8988T (cell line): ENCODE measurements around the gene HOXD4.

ENCODE experiments used
- DNase-seq: peaks from one replicate; pipeline ENCODE4 v3.0.0; 2011

HOXD4 gene

DNA sequence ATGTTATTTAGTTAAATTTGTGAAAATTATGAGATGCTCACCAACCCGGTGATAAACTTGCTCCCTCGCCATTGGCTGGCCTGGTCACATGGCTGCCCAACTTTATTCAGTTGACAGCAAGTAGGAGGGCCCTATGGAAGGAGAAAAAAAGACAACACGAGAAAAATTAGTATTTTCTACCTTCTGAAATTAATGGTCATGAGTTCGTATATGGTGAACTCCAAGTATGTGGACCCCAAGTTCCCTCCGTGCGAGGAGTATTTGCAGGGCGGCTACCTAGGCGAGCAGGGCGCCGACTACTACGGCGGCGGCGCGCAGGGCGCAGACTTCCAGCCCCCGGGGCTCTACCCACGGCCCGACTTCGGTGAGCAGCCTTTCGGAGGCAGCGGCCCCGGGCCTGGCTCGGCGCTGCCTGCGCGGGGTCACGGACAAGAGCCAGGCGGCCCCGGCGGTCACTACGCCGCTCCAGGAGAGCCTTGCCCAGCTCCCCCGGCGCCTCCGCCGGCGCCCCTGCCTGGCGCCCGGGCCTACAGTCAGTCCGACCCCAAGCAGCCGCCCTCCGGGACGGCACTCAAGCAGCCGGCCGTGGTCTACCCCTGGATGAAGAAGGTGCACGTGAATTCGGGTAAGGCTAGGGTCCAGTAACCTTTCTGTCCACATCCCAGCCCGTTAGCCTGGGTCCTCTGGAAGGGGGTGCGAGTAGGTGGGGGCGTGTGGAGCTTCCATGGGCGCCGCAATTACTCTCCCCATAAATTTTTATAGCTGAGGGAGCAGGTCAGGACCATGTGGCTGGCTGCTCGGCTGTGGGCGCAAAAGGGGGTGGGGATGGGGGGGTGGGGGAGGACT is at the start of gene HOXD4:
Gene HOXD4 (plus strand): TSS at position 109 of the 846 bp plus-strand sequence. CDS start 84 bp downstream, at position 193.
- DNase-seq = no peak

DNA sequence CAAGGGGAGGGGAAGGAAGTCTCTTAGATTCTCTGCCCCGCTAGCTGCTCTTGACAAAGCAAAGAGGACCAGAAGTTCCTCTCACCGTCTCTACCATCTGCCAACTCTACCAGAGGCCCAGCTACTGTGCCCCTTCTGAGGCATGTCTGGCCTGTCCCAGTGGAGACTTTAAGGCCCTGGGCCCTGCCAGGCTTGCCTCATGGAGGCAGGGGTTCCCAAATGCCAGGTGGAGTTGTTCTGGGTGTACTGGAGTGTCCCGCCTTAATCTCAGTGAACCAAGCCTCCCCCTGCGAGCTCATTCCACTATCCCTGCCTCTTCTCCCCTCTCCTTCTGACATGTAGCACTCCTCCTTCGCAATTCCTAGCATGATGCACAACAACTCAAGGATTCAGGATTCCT is 49.5 kb upstream of the HOXD4 start:
- DNase-seq = no peak

- no peak for DNase-seq
Observed at GRCh38 chr2:176102309-176102866, 49.0 kb upstream of the HOXD4 start.

- no peak for DNase-seq
Observed at GRCh38 chr2:176103194-176103593, 48.2 kb upstream of the HOXD4 start.

DNA sequence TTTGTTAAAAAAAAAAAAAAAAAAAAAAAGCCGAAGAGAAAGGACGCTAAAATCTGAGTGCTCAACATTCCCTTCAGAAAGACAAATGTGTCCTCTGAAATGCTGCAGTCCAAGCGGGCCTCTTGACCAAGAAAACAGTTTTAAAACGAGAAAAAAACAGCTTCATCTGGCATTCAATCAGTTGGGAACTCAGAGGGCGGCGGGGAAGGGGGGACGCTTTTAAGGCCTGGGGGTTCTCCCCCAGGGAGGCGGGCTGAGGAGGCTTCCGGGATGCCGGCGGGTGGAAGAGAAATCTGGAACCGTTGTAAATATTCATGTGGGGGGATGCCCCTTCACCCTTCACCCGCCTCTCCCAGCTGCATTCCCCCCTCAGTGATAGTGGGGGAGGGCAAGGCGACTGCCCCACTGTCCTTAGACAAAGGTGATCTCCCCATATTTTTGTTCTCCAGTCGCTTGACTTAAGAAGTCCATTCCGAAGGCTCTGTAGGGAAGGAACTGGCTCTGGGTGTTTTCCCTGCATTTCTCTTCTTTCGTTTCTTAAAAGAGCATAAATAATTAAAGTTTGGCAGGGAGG is 47.5 kb upstream of the HOXD4 start:
- no peak for DNase-seq

GRCh38 chr2:176104316-176105077 is 46.9 kb upstream of the HOXD4 start:
- no peak for DNase-seq

DNA sequence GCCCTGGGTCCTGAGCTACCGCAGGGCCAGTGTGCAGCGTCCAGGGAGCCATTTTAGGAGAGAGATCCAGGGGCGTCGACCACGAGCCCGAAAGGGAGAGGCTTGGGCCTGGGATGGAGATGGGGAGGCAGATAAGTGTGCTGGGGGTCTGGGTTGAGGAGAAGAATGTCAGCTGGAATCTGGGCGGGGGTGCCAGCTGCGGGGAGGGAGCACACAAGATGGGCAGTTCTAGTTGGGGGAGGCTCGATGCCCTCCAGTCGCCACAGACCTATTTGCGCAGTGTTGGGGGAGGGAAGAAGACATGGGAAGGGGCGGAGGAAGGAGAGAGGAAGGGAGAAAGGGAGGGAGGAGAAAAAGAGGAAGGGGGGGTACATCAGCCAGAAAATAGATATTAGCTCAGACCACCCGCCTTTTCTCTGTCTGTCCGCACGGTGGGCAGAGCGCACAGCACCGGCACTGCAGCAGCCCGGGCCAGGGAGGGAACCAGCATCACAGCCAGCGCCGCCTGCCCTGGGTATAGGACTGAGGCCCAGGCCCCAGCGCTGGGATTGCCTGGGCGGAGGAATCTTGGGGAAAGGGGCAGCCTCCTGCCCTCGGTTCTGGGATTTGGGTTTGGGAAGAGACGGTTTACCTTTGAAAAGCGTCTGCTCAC is 46.1 kb upstream of the HOXD4 start:
- no peak for DNase-seq

DNA sequence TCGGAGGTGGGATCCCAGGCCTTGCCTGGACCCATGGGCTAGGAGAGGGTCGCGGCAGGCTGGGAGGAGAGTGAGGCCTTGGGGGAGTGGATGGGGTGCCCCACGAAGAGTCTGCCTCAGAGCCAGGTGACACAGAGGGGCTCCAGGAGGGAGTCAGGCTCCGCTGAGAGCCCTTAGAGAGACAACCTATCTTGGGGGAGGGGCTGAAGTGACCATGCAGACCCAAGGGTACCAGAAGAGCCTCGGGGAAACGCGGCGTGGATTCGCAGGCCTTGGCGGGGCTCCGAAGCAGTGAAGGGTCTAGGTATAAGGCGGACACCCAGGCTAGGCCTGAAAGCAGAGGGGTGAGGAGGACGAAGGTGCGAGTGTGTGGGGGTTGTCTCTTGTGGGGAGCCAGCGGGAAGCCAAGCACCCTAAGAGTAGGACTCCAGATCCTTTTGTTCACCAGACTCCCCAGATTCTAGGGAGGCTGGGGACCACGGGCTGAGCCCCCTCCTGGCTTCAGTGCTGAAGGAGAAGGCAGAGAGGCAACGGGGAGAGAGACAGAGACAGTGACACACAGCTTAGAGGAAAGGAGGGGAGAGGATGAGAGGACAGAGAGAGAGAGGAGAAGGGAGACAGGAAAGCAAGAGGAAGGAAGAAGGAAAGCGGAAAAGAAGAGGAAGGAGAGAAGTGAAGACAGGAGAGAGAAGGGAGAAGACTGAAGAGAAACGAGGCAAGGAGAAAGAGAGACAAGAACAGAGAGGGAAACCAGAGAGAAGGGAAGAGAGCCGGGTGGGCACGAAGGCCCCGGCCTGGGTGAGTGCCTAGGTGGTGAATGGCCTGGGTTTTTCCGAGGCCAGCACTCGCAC is 45.4 kb upstream of the HOXD4 start:
- no peak for DNase-seq

DNA sequence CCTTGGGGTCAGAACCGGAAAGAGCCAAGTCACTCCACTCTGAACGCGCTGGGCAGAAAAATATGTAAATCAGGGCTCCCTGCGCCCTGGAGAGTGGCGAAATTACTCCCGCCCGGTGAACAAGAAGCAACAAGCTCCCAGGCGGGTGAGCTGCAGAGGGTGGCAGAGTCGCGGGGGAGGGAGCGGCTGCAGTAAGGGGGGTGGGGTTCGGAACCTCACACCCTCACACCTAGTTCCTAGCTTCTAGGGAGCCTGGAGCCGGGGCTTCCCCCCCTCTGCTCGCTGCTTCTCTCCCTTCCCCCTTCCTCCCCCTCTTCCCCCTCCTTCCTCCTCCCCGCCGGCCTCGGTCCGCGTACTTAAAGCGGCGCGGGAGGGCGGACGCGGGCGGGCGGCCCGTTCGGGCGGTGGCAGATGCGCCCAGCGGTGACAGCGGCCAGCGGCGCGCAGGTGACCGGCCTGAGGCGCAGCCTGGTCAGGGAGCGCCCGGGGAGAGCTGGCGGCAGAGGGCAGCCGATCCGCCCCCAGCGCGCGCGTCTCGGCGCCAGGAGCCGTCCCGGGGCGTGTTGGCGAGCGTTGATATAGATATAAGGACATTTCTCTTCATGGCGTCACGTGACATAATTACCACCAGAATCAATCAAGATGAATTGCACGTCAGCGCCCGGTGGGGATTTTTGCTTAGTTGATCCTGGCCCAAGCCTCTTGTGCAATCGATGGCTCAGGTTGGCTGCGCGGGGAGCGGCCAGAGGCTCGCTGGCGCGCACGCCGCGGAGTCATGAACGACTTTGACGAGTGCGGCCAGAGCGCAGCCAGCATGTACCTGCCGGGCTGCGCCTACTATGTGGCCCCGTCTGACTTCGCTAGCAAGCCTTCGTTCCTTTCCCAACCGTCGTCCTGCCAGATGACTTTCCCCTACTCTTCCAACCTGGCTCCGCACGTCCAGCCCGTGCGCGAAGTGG is 44.5 kb upstream of the HOXD4 start, which contains the start of gene HOXD11:
Gene HOXD11 (plus strand): TSS at position 700 of the 959 bp plus-strand sequence. CDS start 76 bp downstream, at position 776.
- no peak for DNase-seq

DNA sequence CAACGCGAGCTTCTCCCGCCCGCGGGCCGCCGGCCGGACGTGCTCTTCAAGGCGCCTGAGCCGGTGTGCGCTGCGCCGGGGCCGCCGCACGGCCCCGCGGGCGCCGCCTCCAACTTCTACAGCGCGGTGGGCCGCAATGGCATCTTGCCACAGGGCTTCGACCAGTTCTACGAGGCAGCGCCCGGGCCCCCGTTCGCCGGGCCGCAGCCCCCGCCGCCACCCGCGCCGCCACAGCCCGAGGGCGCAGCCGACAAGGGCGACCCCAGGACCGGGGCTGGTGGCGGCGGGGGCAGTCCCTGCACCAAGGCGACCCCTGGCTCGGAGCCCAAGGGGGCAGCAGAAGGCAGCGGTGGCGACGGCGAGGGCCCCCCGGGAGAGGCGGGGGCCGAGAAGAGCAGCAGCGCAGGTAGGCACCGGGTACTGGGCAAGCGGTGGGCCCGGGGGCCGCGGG is 43.6 kb upstream of the HOXD4 start:
- DNase-seq = no peak

DNA sequence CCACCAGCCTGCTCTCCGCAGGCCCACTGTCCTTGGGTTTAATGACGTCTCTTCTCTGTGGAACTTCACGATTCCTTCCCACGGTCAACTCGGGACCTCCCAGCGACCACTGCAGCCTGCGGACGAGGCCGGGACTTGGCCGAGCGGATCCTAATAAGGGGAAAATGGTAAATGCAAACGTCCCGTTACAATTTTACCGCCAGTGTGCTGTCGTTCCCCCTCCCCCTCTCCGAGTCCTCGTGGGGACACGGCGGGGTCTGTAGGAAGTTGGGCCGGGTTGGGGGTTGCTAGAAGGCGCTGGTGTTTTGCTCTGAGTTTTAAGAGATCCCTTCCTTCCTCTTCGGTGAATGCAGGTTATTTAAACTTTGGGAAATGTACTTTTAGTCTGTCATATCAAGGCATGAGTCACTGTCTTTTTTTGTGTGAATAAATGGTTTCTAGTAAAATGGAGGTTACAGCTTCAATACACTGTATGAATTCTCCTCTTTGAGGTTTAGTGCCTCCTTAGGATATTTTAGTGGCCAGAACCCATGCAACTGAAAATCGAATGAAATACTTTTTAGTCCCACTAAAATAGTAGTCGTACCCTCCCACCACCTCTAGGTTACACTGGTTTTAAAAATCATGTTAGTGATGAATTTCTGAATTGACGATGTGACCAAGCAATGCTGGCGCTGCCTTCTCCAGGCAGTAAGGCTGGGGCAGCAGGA is 42.0 kb upstream of the HOXD4 start:
- no peak for DNase-seq

- no peak for DNase-seq
Observed at GRCh38 chr2:176109946-176110345, 41.4 kb upstream of the HOXD4 start.

GRCh38 chr2:176110415-176111308 is 40.7 kb upstream of the HOXD4 start:
- DNase-seq = no peak

DNA sequence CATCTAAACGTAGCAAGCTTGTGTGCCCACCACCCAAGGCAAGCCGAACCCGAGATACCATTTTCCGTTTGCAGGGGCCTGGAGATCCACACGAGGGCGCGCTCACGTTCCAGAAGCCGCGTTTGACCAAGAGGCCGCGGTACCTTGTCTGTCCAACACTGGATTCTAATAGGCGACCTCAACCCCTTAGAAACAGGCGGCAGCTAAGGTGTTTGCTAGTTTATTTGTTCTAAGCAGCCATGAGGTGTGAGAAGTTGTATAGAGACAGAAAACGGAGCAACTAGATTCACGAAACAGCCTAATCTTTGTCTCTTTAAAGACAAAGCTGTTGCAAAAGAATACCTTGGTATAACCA is 40.1 kb upstream of the HOXD4 start:
- DNase-seq = peak; percentile 89

DNA sequence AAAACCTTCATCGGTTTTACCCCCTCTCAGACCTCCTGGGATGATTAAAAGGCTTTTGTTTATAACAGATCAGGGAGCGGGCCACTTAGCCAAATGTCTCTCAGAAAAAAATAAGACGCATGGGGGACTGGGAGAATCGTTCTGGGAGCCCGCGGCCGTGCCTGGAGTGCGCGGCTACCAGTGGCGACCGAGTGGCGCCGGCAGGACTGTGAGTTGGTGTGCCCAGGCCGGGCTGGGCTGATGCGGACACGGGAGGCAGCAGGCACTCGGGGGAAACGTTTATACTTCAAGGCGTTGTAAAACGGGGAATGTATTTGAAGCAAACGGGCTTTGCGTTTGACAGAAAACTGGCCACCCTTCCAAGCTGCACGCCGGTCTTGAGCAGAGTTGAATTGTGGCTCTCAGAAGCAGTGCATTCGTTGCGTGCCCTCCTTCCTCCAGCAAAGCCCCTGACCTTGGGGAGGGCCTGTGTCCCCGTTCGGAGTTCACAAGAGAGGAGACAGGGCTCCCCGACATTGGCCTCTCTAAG is 39.4 kb upstream of the HOXD4 start:
- no peak for DNase-seq

DNA sequence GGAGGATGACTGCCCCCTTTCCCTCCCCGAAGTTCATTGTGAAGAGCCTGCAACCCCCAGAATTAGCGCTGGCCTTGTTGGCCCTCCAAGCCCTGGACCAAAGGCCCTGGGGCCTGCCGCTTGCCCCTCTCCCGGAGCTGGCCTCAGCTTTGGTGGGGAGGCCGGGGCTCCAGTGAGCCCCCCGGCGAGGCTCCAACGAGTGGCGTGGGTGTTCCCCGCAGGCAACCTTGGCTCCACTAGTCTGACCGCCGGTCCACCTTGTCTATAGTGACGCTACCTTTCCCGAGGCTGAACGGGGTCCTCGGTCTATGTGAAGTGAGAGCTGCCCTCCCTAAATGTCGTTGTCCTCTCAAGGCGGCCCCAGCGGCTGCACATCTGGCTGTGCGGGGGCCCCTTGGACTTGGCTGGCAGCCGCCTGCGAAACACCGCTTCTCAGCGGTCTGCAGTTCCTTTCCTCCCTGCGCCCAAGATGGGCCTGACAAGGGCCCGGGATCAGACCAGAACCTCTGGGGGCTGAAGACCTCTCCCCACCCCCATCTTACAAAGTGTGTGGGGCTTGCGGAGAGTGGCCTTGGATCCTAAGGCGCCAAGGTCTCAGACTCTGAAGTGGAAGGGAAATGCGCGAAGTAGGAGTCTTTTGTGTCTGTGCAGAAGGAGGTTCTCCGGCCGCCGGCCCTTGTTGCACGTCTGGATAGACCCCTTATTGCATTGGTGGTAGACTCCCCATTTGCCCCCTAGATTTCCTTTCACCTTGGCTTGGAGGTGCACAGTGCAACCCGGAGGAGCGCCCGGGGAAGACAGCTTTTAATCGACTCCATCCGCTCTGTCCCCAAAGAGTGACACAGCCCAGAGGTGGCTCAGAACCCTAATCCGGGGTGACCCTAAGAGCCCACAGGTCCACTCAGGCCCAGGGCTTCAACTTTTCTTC is 38.7 kb upstream of the HOXD4 start:
- no peak for DNase-seq
